ENCODE measurements around the gene HUWE1.

Gene HUWE1

DNA sequence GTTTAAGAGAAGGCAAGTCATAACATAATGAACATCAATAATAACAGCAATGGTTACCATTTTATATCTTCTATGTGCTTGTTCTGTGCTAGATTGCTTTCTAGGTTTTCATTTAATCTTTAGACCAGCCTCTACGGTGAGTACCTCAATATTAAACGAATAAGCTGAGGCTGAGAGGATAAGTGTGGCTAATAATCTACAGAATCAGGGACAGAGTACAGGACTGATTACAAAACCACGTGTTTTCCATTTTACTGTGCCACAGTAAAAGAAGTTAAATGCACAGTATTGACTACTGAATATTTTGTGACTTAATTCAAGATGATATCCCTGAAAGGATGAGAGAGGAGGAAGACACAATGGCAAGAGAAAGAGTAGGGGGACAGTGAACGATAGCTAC is 56.3 kb downstream of the HUWE1 start:
- no peak overlapping the region for H3K9ac ChIP-seq (ENCODE audit: low read length)
- H4K20me1 ChIP-seq (ENCODE audit: insufficient read depth, low read length) = no peaks in the 10 kb centered on the region; the same call in 1 of the 2 replicates
- no peaks in the 10 kb centered on the region for H3K4me1 ChIP-seq (ENCODE audit: low read length)
- H3K27ac ChIP-seq (ENCODE audit: low read length) = no peak overlapping the region
- no peak overlapping the region for H2AFZ ChIP-seq (ENCODE audit: low read depth, low read length)
- no peak overlapping the region for H3K4me3 ChIP-seq (ENCODE audit: low read length)
- no peak for TF ChIP-seq EZH2phosphoT487 (IDR thresholded peaks at IDR 0.05; ENCODE audit: low read depth)
- TF ChIP-seq, protein P1, sequence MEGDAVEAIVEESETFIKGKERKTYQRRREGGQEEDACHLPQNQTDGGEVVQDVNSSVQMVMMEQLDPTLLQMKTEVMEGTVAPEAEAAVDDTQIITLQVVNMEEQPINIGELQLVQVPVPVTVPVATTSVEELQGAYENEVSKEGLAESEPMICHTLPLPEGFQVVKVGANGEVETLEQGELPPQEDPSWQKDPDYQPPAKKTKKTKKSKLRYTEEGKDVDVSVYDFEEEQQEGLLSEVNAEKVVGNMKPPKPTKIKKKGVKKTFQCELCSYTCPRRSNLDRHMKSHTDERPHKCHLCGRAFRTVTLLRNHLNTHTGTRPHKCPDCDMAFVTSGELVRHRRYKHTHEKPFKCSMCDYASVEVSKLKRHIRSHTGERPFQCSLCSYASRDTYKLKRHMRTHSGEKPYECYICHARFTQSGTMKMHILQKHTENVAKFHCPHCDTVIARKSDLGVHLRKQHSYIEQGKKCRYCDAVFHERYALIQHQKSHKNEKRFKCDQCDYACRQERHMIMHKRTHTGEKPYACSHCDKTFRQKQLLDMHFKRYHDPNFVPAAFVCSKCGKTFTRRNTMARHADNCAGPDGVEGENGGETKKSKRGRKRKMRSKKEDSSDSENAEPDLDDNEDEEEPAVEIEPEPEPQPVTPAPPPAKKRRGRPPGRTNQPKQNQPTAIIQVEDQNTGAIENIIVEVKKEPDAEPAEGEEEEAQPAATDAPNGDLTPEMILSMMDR (IDR thresholded peaks at IDR 0.05; ENCODE audit: low read depth, low read length) = no peak
- H3K36me3 ChIP-seq (replicated peaks; ENCODE audit: low read depth, low read length) = peaks cover 73% of the 10 kb centered on the region
- peaks cover 21% of the 10 kb centered on the region for H3K79me2 ChIP-seq (ENCODE audit: low read length)
- H3K27me3 ChIP-seq (ENCODE audit: low read depth, low read length) = no peaks in the 10 kb centered on the region
- no peaks in the 10 kb centered on the region for H3K9me3 ChIP-seq (ENCODE audit: insufficient read depth, low read length)
- H3K4me2 ChIP-seq (ENCODE audit: low read length) = no peak overlapping the region

DNA sequence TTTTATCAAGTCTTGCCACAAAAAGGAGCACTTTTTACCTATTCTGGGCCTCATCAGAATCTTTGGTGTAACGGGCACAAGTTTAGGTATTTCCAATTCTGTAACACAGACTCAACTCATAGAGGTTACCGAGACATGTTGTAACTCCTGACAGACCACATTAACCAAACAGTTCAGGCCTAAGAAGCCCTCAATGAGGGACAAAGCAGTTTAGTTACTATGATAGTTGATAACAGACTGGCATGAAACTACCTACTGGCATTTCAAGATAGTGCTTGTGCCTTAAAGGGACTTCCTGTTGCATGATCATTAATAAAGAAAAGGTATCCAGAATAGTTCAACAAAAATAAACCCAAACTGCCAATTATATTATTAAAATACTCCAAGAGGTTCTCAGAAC is 64.1 kb downstream of the HUWE1 start:
- no peaks in the 10 kb centered on the region for H3K27me3 ChIP-seq (ENCODE audit: low read depth, low read length)
- no peaks in the 10 kb centered on the region for H4K20me1 ChIP-seq (ENCODE audit: insufficient read depth, low read length)
- TF ChIP-seq EZH2phosphoT487 (IDR thresholded peaks at IDR 0.05; ENCODE audit: low read depth) = no peak
- TF ChIP-seq, protein P1 (IDR thresholded peaks at IDR 0.05; ENCODE audit: low read depth, low read length) = no peak
- H3K27ac ChIP-seq (ENCODE audit: low read length) = no peak overlapping the region
- no peaks in the 10 kb centered on the region for H3K4me1 ChIP-seq (ENCODE audit: low read length)
- H3K4me3 ChIP-seq (ENCODE audit: low read length) = no peak overlapping the region
- peaks cover 61% of the 10 kb centered on the region for H3K36me3 ChIP-seq (replicated peaks; ENCODE audit: low read depth, low read length)
- H3K79me2 ChIP-seq (ENCODE audit: low read length) = peaks cover 27% of the 10 kb centered on the region
- no peak overlapping the region for H3K9ac ChIP-seq (ENCODE audit: low read length)
- no peak overlapping the region for H2AFZ ChIP-seq (ENCODE audit: low read depth, low read length)
- H3K4me2 ChIP-seq (ENCODE audit: low read length) = no peak overlapping the region
- no peaks in the 10 kb centered on the region for H3K9me3 ChIP-seq (ENCODE audit: insufficient read depth, low read length)

DNA sequence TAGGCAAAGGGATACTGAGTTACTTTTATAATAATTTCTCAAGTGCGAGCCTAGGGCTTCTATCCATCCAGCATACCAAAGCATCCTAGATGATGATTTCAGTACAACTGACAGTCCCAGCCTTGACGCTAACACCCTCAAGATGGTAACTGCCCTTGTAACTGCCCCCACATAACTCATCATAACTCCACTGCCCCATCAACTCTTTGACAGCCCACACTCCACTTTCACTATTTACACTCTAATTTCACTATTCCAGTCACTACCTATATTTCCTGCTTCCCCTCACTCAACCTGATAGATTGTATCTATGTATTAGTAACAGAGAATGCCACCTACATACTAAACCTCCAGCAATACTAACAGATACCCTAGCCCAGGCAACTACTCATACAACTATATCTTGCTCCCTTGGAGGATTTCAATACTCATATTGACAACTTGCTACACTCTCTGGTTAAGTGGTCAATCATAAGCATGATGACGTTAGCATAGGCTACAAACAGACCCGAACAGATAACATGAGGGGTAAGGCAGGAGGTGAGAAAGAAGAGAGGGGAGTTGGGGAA is 65.0 kb downstream of the HUWE1 start:
- H3K36me3 ChIP-seq (replicated peaks; ENCODE audit: low read depth, low read length) = peaks cover 66% of the 10 kb centered on the region
- H3K79me2 ChIP-seq (ENCODE audit: low read length) = peaks cover 27% of the 10 kb centered on the region
- H3K27me3 ChIP-seq (ENCODE audit: low read depth, low read length) = no peaks in the 10 kb centered on the region
- H2AFZ ChIP-seq (ENCODE audit: low read depth, low read length) = no peak overlapping the region
- H3K4me1 ChIP-seq (ENCODE audit: low read length) = no peaks in the 10 kb centered on the region
- no peak overlapping the region for H3K4me2 ChIP-seq (ENCODE audit: low read length)
- TF ChIP-seq, protein P1 (IDR thresholded peaks at IDR 0.05; ENCODE audit: low read depth, low read length) = no peak
- TF ChIP-seq EZH2phosphoT487 (IDR thresholded peaks at IDR 0.05; ENCODE audit: low read depth) = no peak
- no peaks in the 10 kb centered on the region for H3K9me3 ChIP-seq (ENCODE audit: insufficient read depth, low read length)
- no peak overlapping the region for H3K4me3 ChIP-seq (ENCODE audit: low read length)
- no peaks in the 10 kb centered on the region for H4K20me1 ChIP-seq (ENCODE audit: insufficient read depth, low read length)
- H3K9ac ChIP-seq (ENCODE audit: low read length) = no peak overlapping the region
- no peak overlapping the region for H3K27ac ChIP-seq (ENCODE audit: low read length)

DNA sequence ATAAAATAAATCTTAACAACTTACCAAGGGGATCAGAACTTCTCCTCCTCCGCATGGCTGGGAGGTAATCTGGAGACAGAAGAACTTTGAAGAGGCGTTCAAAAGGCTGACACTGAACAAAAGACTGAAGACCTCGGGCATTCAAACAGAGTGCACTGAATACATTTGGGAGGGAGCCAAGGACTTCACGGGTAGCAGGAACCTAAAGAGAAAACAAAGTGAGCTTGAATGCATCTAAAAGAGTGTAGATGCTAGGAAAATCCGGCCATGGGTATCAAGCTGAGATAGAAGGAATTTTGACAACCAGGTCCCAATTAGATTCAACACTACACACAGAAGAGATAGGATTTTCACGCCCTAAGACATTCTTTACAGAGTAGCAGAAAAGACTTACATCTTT is 69.6 kb downstream of the HUWE1 start:
- no peak overlapping the region for H3K27ac ChIP-seq (ENCODE audit: low read length)
- H4K20me1 ChIP-seq (ENCODE audit: insufficient read depth, low read length) = no peaks in the 10 kb centered on the region
- no peak overlapping the region for H2AFZ ChIP-seq (ENCODE audit: low read depth, low read length)
- no peak overlapping the region for H3K9ac ChIP-seq (ENCODE audit: low read length)
- H3K36me3 ChIP-seq (replicated peaks; ENCODE audit: low read depth, low read length) = peaks cover 71% of the 10 kb centered on the region
- H3K9me3 ChIP-seq (ENCODE audit: insufficient read depth, low read length) = no peaks in the 10 kb centered on the region
- peaks cover 35% of the 10 kb centered on the region for H3K79me2 ChIP-seq (ENCODE audit: low read length)
- H3K4me1 ChIP-seq (ENCODE audit: low read length) = peaks cover 8% of the 10 kb centered on the region
- no peak overlapping the region for H3K4me2 ChIP-seq (ENCODE audit: low read length)
- TF ChIP-seq, protein P1 (IDR thresholded peaks at IDR 0.05; ENCODE audit: low read depth, low read length) = no peak
- TF ChIP-seq EZH2phosphoT487 (IDR thresholded peaks at IDR 0.05; ENCODE audit: low read depth) = no peak
- H3K27me3 ChIP-seq (ENCODE audit: low read depth, low read length) = no peaks in the 10 kb centered on the region
- no peak overlapping the region for H3K4me3 ChIP-seq (ENCODE audit: low read length)

All from OCI-LY3 (cell line).